Progenitor cell of endocrine pancreas (in vitro differentiated cells): ENCODE results near the gene KMT2C. TPM values are rescaled to one million over a fixed set of nuclear protein-coding genes. Genes with fewer than 3 reads are reported as not detected.
"Not testable (repeated sequence)": the region's sequence is repeated elsewhere in the genome, so short reads cannot be mapped to it uniquely, and the experiment has no call there.

Source experiments
- DNase-seq: peaks from one replicate; pipeline ENCODE4 v3.0.0; 2021; ENCODE audit warnings: low spot score; ENCODE audit not compliant: unreplicated experiment
- H3K27ac Mint-ChIP-seq: 2 replicates; pipeline ENCODE4 v1.8.0; 2021; ENCODE audit warnings: mild to moderate bottlenecking, moderate library complexity, mixed read lengths
- H3K27me3 Mint-ChIP-seq: 2 replicates; pipeline ENCODE4 v1.8.0; 2021; ENCODE audit warnings: mixed read lengths
- H3K36me3 Mint-ChIP-seq: 2 replicates; pipeline ENCODE4 v1.8.0; 2022; ENCODE audit warnings: mixed read lengths; ENCODE audit not compliant: insufficient read depth
- H3K4me1 Mint-ChIP-seq: 2 replicates; pipeline ENCODE4 v1.8.0; 2021; ENCODE audit warnings: low read depth, mixed read lengths
- H3K4me3 Mint-ChIP-seq: 2 replicates; pipeline ENCODE4 v1.8.0; 2021; ENCODE audit warnings: low read depth, mild to moderate bottlenecking, moderate library complexity, mixed read lengths
- H3K9me3 Mint-ChIP-seq: 2 replicates; pipeline ENCODE4 v1.8.0; 2021; ENCODE audit warnings: low read depth, mixed read lengths
- CTCF ChIP-seq: fragments of 200-600 bp; sonication (generic); IDR thresholded peaks from one replicate; pipeline ENCODE4 v1.5.0; 2021; ENCODE audit warnings: antibody characterized with exemption, mild to moderate bottlenecking; ENCODE audit not compliant: unreplicated experiment
- total RNA-seq: library from RNA; stranded (reverse); gene quantifications from 2 replicates; pipeline ENCODE4 v1.2.1, GENCODE V29; 2021

KMT2C gene
- total RNA-seq, 1 donor from 2014 or later: 75.9 TPM

- Mint-ChIP-seq H3K4me3 (no peak overlapping the region), H3K36me3 (peaks cover 45% of the 10 kb centered on the region), H3K27me3 (no peaks in the 10 kb centered on the region), H3K4me1 (no peaks in the 10 kb centered on the region), H3K9me3 (peaks cover 9% of the 10 kb centered on the region), H3K27ac (no peak overlapping the region)
- no peak for DNase-seq
- no peak for TF ChIP-seq CTCF
Observed at GRCh38 chr7:152354061-152354460, 81.7 kb downstream of the KMT2C start.

- DNase-seq, H3K4me3 Mint-ChIP-seq, H3K27me3 Mint-ChIP-seq, H3K4me1 Mint-ChIP-seq, H3K27ac Mint-ChIP-seq: not testable (repeated sequence)
- H3K36me3 Mint-ChIP-seq: peaks cover 51% of the 10 kb centered on the region
- peaks cover 15% of the 10 kb centered on the region for H3K9me3 Mint-ChIP-seq
Observed at GRCh38 chr7:152353281-152353680, 82.5 kb downstream of the KMT2C start.

- H3K36me3 Mint-ChIP-seq: peaks cover 62% of the 10 kb centered on the region
- H3K4me3 Mint-ChIP-seq, H3K27ac Mint-ChIP-seq, H3K4me1 Mint-ChIP-seq, DNase-seq, H3K27me3 Mint-ChIP-seq: not testable (repeated sequence)
- H3K9me3 Mint-ChIP-seq: peaks cover 25% of the 10 kb centered on the region
Observed at GRCh38 chr7:152351747-152352146, 84.1 kb downstream of the KMT2C start.

- no peak for DNase-seq
- peaks cover 64% of the 10 kb centered on the region for H3K36me3 Mint-ChIP-seq
- no peak overlapping the region for H3K4me3 Mint-ChIP-seq
- TF ChIP-seq CTCF: no peak
- H3K27me3 Mint-ChIP-seq: no peaks in the 10 kb centered on the region
- H3K27ac Mint-ChIP-seq: no peak overlapping the region
- no peaks in the 10 kb centered on the region for H3K4me1 Mint-ChIP-seq
- H3K9me3 Mint-ChIP-seq: peaks cover 25% of the 10 kb centered on the region
Observed at GRCh38 chr7:152351168-152351567, 84.6 kb downstream of the KMT2C start.

GRCh38 chr7:152347888-152348287 is 87.9 kb downstream of the KMT2C start:
- Mint-ChIP-seq H3K36me3 (peaks cover 41% of the 10 kb centered on the region), H3K4me1 (peaks cover 1% of the 10 kb centered on the region), H3K4me3 (no peak overlapping the region), H3K27ac (no peak overlapping the region), H3K27me3 (no peaks in the 10 kb centered on the region), H3K9me3 (peaks cover 25% of the 10 kb centered on the region)
- TF ChIP-seq CTCF: no peak
- DNase-seq: no peak

GRCh38 chr7:152344253-152344652 is 91.5 kb downstream of the KMT2C start:
- H3K4me3 Mint-ChIP-seq: no peak overlapping the region
- DNase-seq: no peak
- peaks cover 7% of the 10 kb centered on the region for H3K4me1 Mint-ChIP-seq
- H3K9me3 Mint-ChIP-seq: peaks cover 17% of the 10 kb centered on the region
- no peak overlapping the region for H3K27ac Mint-ChIP-seq
- TF ChIP-seq CTCF: no peak
- no peaks in the 10 kb centered on the region for H3K27me3 Mint-ChIP-seq
- peaks cover 20% of the 10 kb centered on the region for H3K36me3 Mint-ChIP-seq
